Endothelial cell of umbilical vein (primary cell): ENCODE results near the gene FICD. TPM values are rescaled to one million over a fixed set of nuclear protein-coding genes. Genes with fewer than 3 reads are reported as not detected.
A peak's percentile ranks its signal among the peaks of the same experiment; 100 is the strongest.

Source experiments
- BruUV-seq: library from RNA; stranded (reverse); fragments of 400-500 nt; replicated peaks from 2 replicates; lab custom pipeline; 2021; lab: Mats Ljungman, UMichigan
- CTCF ChIA-PET: fragments of 300-600, 350-600 bp; sonication (Branson Sonifier 250); formaldehyde crosslinking; loops from one replicate; lab custom pipeline; 2021; ENCODE audit warnings: antibody characterized with exemption, inconsistent platforms; lab: Charles Lee
- POLR2A ChIA-PET: fragments of 300-600, 350-600 bp; sonication (Branson Sonifier 250); formaldehyde crosslinking; loops from one replicate; lab custom pipeline; 2021; ENCODE audit warnings: antibody characterized with exemption, inconsistent platforms; lab: Charles Lee
- DNase-seq: peaks from one replicate; pipeline ENCODE4 v3.0.0-alpha.2; 2011; ENCODE audit warnings: low read depth, low spot score
- FAIRE-seq: peaks from 2 replicates; lab custom pipeline; 2011; peaks lifted over from hg19 to GRCh38; lab: Jason Lieb, UNC
- H2AFZ ChIP-seq: 2 replicates; pipeline ENCODE4 v1.6.0; 2012; ENCODE audit warnings: low read depth, low read length, control low read depth, inconsistent platforms
- H3K27ac ChIP-seq: 2 replicates; pipeline ENCODE4 v1.5.1; 2011; ENCODE audit warnings: low read depth, mild to moderate bottlenecking, control low read depth, low read length, moderate library complexity; ENCODE audit not compliant: insufficient read depth
- H3K27me3 ChIP-seq, 2 experiments: 2 replicates each; pipeline versions ENCODE4 v1.6.0 to v1.6.1; 2011; ENCODE audit warnings: low read length in 2 of 2, mixed read lengths in 1 of 2; ENCODE audit not compliant: control insufficient read depth in 2 of 2, insufficient read depth in 2 of 2
- H3K36me3 ChIP-seq, 2 experiments: 2 replicates in 1 of 2; 3 replicates in 1 of 2; pipeline ENCODE4 v1.5.1; 2011; ENCODE audit warnings: low read length in 2 of 2, mild to moderate bottlenecking in 1 of 2, moderate library complexity in 1 of 2; ENCODE audit not compliant: control insufficient read depth in 2 of 2, insufficient read depth in 2 of 2; ENCODE audit errors: extremely low read depth in 1 of 2
- H3K4me1 ChIP-seq: 3 replicates; pipeline ENCODE4 v1.5.1; 2011; ENCODE audit warnings: mild to moderate bottlenecking, low read length; ENCODE audit not compliant: control insufficient read depth, insufficient read depth; ENCODE audit errors: extremely low read depth
- H3K4me2 ChIP-seq: 2 replicates; pipeline ENCODE4 v1.6.1; 2011; ENCODE audit warnings: low read length, control low read depth, mixed read lengths; ENCODE audit not compliant: insufficient read depth
- H3K4me3 ChIP-seq, 3 experiments: fragments of 200-600 bp in 1 of 3; sonication (generic), shearing (Covaris generic) in 1 of 3; replicated peaks in 1 of 3; 2 replicates each; pipeline ENCODE4 v1.5.1; 2011 to 2016; ENCODE audit warnings: control low read depth in 3 of 3, low read length in 3 of 3, mild to moderate bottlenecking in 2 of 3, inconsistent platforms in 1 of 3, low read depth in 1 of 3, moderate library complexity in 1 of 3; ENCODE audit not compliant: insufficient read depth in 1 of 3
- H3K79me2 ChIP-seq: 2 replicates; pipeline ENCODE4 v1.6.0; 2012; ENCODE audit warnings: low read length, inconsistent platforms; ENCODE audit not compliant: control insufficient read depth, insufficient read depth
- H3K9ac ChIP-seq: replicated peaks from 2 replicates; pipeline ENCODE3; 2011; ENCODE audit warnings: low read length, control low read depth; ENCODE audit not compliant: insufficient read depth; ENCODE audit errors: extremely low read depth
- H3K9me1 ChIP-seq: replicated peaks from 3 replicates; pipeline ENCODE4 v1.6.0; 2011; ENCODE audit warnings: mild to moderate bottlenecking, low read length; ENCODE audit not compliant: control insufficient read depth, insufficient read depth; ENCODE audit errors: extremely low read depth
- H3K9me3 ChIP-seq: replicated peaks from 2 replicates; pipeline ENCODE4 v1.5.1; 2012; ENCODE audit warnings: low read length, inconsistent platforms; ENCODE audit not compliant: control insufficient read depth, insufficient read depth
- H4K20me1 ChIP-seq: replicated peaks from 2 replicates; pipeline ENCODE3; 2011; ENCODE audit warnings: mild to moderate bottlenecking, low read length; ENCODE audit not compliant: control insufficient read depth, insufficient read depth; ENCODE audit errors: extremely low read depth
- CTCF ChIP-seq, 2 donors: IDR thresholded peaks; 1 replicate in 1 of 2; 2 replicates in 1 of 2; pipeline ENCODE4 v1.5.1; 2011; ENCODE audit warnings: low read length in 2 of 2, mild to moderate bottlenecking in 2 of 2, moderate library complexity in 2 of 2, control low read depth in 1 of 2, inconsistent platforms in 1 of 2, low read depth in 1 of 2; ENCODE audit not compliant: insufficient read depth in 1 of 2; ENCODE audit errors: extremely low read depth in 1 of 2
- EZH2 ChIP-seq: IDR thresholded peaks from 2 replicates; pipeline ENCODE4 v1.6.1; 2012; ENCODE audit warnings: borderline replicate concordance, low read depth, mild to moderate bottlenecking, moderate library complexity, low read length, inconsistent platforms; ENCODE audit not compliant: severe bottlenecking
- FOS ChIP-seq: IDR thresholded peaks from 2 replicates; pipeline ENCODE4 v1.6.1; 2011; ENCODE audit warnings: mild to moderate bottlenecking, low read length, moderate library complexity, borderline replicate concordance; ENCODE audit not compliant: insufficient read depth
- GATA2 ChIP-seq: IDR thresholded peaks from 2 replicates; pipeline ENCODE4 v1.7.0; 2011; ENCODE audit warnings: low read depth, mild to moderate bottlenecking, moderate library complexity, mixed read lengths, low read length; ENCODE audit not compliant: insufficient read length, insufficient read depth
- JUN ChIP-seq: IDR thresholded peaks from 2 replicates; pipeline ENCODE4 v1.6.1; 2011; ENCODE audit warnings: borderline replicate concordance, low read depth; ENCODE audit not compliant: insufficient read length, insufficient read depth
- MAX ChIP-seq: IDR thresholded peaks from 2 replicates; pipeline ENCODE4 v1.6.1; 2011; ENCODE audit not compliant: insufficient read depth, insufficient read length
- MYC ChIP-seq: IDR thresholded peaks from one replicate; pipeline ENCODE4 v1.6.1; 2011; ENCODE audit warnings: mild to moderate bottlenecking, low read depth, low read length
- POLR2A ChIP-seq: IDR thresholded peaks from 2 replicates; pipeline ENCODE4 v1.6.1; 2012; ENCODE audit warnings: low read depth, mild to moderate bottlenecking, control low read depth, low read length
- POLR2AphosphoS5 ChIP-seq: IDR thresholded peaks from 2 replicates; pipeline ENCODE4 v1.6.1; 2012; ENCODE audit warnings: low read depth, mild to moderate bottlenecking, control low read depth, low read length, moderate library complexity; ENCODE audit not compliant: insufficient read depth
- dilution Hi-C: fragments of 300-500 bp; cut with MboI; formaldehyde crosslinking; loops from one replicate; pipeline ENCODE4 v1.15.0; 2019; ENCODE audit warnings: low sequenced_read_pairs; ENCODE audit not compliant: extremely low pct_ligation_motif_present
- intact Hi-C: fragments of 100-400 bp; cut with micrococcal nuclease; formaldehyde crosslinking; loops from one replicate; pipeline ENCODE4 v1.10.0; 2022
- polyA plus RNA-seq, 4 experiments: library from polyadenylated mRNA; depleted of rRNA in 3 of 4; stranded (reverse) in 3 of 4; unstranded in 1 of 4; fragments of >200 nt; gene quantifications; 2 replicates each; pipeline versions ENCODE4 v1.2.1 to v1.2.3, GENCODE V29; 2011 to 2012; ENCODE audit warnings: missing spikeins in 1 of 4
- total RNA-seq: library from RNA; stranded (reverse); gene quantifications from 2 replicates; pipeline ENCODE4 v1.2.3, GENCODE V29; 2021

FICD gene
- total and polyA plus RNA-seq, 2 donors (not counting 3 experiments of a cell fraction or from before 2014, with no cell fraction given) = 3.9 to 6.1 TPM

- Histone ChIP-seq H2AFZ (peak within 1 kb of the TSS; percentile 60), H3K27ac (peak within 1 kb of the TSS; percentile 83), H3K79me2 (peaks cover 50% of the 10 kb centered on the region), H3K27me3 (no peaks in the 10 kb centered on the region), H3K4me3 (peak within 1 kb of the TSS; percentile 45 to 95 (median 86)), H3K4me2 (peak within 1 kb of the TSS; percentile 97), H3K9me1 (no peaks in the 10 kb centered on the region), H4K20me1 (no peaks in the 10 kb centered on the region), H3K36me3 (peaks cover 0 to 8% of the 10 kb centered on the region in 2 experiments), H3K9me3 (no peaks in the 10 kb centered on the region), H3K9ac (peak within 1 kb of the TSS; percentile 74), H3K4me1 (peaks cover 30% of the 10 kb centered on the region)
- FAIRE-seq (peak; percentile 95), DNase-seq (peak; percentile 96)
- BruUV-seq = no TSS peak
- ChIA-PET CTCF (interaction anchor here (0.8 to 2.2 kb wide), 6 partner anchors 8 to 551 kb away, joined by 3 to 17 read pairs (median 4); no protein-coding TSS in a partner anchor), POLR2A (interaction anchor here (1.2 kb wide), 1 partner anchor 292 kb away, joined by 3 read pairs; no protein-coding TSS in a partner anchor)
- dilution Hi-C loops (no loop called here), intact Hi-C loops (loop anchor here (1.0 to 5.0 kb wide), 3 partner anchors 46 to 551 kb away; partner anchors contain the start of genes FICD and USP30)
- no peak for TF ChIP-seq FOS
- peak; percentile 9 for TF ChIP-seq JUN
- TF ChIP-seq POLR2AphosphoS5 = peak; percentile 29
- TF ChIP-seq MAX = no peak
- TF ChIP-seq EZH2 = no peak
- TF ChIP-seq GATA2 = no peak
- TF ChIP-seq CTCF (IDR thresholded peaks at IDR 0.05; ENCODE audit: extremely low read depth in 1 of 2, insufficient read depth in 1 of 2, low read depth in 1 of 2, low read length in 2 of 2) = no peak
- peak; percentile 57 for TF ChIP-seq POLR2A
- no peak for TF ChIP-seq MYC
Measured at GRCh38 chr12:108560752-108561719, 46.0 kb downstream of the FICD start, which contains the start of gene SART3. TSS of gene SART3 (minus strand) at chr12:108561173. CDS start at chr12:108561154, 19 bp downstream.
